ENCODE data around the gene ITGA4.

DNA sequence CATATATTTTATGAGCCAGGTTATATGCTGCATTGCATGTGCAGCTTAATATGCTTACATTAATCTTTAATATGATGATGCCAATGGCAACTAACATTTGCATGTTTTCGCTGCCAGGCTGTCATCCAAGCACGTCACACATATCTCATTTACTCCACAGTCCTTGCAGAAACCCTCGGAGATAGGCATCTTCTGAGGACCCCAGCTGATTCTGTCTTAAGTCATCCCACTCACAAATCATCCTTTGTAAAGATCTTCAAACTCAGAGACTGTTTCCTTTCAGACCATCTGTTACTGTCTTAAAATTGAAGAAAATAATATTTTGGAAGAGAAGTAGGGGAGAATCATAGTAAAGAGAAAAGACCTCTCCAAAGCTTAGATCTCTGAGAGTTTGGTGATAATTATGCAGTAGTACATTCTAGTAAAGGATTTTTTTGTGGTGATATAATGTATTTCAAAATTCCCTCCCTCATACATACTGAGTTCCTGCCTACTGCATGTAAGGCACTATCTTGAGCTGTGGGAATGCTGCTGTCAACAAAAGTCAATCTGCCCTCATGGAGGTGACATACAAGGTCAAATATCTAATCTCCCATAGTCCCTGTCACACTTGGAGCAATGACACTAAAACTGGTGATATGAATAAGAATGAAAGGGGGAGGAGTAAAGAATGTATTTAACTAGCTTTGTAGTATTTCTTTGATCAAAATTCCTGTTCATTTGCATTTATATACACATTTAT, 11.0 kb downstream of the ITGA4 start:
- TF ChIP-seq, protein P1, sequence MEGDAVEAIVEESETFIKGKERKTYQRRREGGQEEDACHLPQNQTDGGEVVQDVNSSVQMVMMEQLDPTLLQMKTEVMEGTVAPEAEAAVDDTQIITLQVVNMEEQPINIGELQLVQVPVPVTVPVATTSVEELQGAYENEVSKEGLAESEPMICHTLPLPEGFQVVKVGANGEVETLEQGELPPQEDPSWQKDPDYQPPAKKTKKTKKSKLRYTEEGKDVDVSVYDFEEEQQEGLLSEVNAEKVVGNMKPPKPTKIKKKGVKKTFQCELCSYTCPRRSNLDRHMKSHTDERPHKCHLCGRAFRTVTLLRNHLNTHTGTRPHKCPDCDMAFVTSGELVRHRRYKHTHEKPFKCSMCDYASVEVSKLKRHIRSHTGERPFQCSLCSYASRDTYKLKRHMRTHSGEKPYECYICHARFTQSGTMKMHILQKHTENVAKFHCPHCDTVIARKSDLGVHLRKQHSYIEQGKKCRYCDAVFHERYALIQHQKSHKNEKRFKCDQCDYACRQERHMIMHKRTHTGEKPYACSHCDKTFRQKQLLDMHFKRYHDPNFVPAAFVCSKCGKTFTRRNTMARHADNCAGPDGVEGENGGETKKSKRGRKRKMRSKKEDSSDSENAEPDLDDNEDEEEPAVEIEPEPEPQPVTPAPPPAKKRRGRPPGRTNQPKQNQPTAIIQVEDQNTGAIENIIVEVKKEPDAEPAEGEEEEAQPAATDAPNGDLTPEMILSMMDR (IDR thresholded peaks at IDR 0.05; ENCODE audit: insufficient read depth, low read depth, low read length), result no peak
- no peak for TF ChIP-seq EZH2 (IDR thresholded peaks at IDR 0.05; ENCODE audit: insufficient read depth, low read length)
